ENCODE data around the gene ARL4A. TPM values are rescaled to one million over a fixed set of nuclear protein-coding genes. Genes with fewer than 3 reads are reported as not detected.
A peak's percentile ranks its signal among the peaks of the same experiment; 100 is the strongest.

Gene ARL4A
- total and polyA plus RNA-seq, 9 donors: 4.6 to 32.2 (median 10.4) TPM

GRCh38 chr7:12716722-12717121, 29.3 kb downstream of the ARL4A start:
- no peak overlapping the region for H3K27ac ChIP-seq

GRCh38 chr7:12719141-12719919, 31.9 kb downstream of the ARL4A start:
- DNase-seq: peak in 1 of 5 donors; percentile 36
- no peak for TF ChIP-seq EP300 (IDR thresholded peaks at IDR 0.05)
- TF ChIP-seq CTCF (IDR thresholded peaks at IDR 0.05): no peak
- TF ChIP-seq POLR2A (IDR thresholded peaks at IDR 0.05): no peak
- Histone ChIP-seq H3K4me3 (no peak overlapping the region), H3K4me1 (ENCODE audit: insufficient read depth) (peaks cover 6% of the 10 kb centered on the region), H3K27ac (no peak overlapping the region), H3K36me3 (no peaks in the 10 kb centered on the region), H3K27me3 (no peaks in the 10 kb centered on the region), H3K9me3 (no peaks in the 10 kb centered on the region)
- WGBS, 3 donors: 20 to 40% (median 28%) methylated on average over 5 of the region's 5 CpGs
- intact Hi-C loops (cut with DNase I): no loop called here

More at GRCh38 chr7:12716722-12717121, 29.3 kb downstream of the ARL4A start:
- no peak overlapping the region for H3K4me3 ChIP-seq
- H3K27me3 ChIP-seq: no peaks in the 10 kb centered on the region
- no peaks in the 10 kb centered on the region for H3K9me3 ChIP-seq
- peaks cover 6% of the 10 kb centered on the region for H3K4me1 ChIP-seq (ENCODE audit: insufficient read depth)
- no peak for DNase-seq
- TF ChIP-seq CTCF (IDR thresholded peaks at IDR 0.05) (no peak), EP300 (IDR thresholded peaks at IDR 0.05) (no peak), POLR2A (IDR thresholded peaks at IDR 0.05) (no peak)
- no peaks in the 10 kb centered on the region for H3K36me3 ChIP-seq
- WGBS, 3 donors: 76 to 84% (median 83%) methylated on average over 3 of the region's 3 CpGs
- intact Hi-C loops (cut with DNase I): no loop called here

GRCh38 chr7:12719981-12720865, 32.8 kb downstream of the ARL4A start:
- Histone ChIP-seq H3K4me1 (ENCODE audit: insufficient read depth) (peaks cover 6% of the 10 kb centered on the region), H3K36me3 (no peaks in the 10 kb centered on the region), H3K27me3 (no peaks in the 10 kb centered on the region), H3K9me3 (no peaks in the 10 kb centered on the region), H3K27ac (no peak overlapping the region), H3K4me3 (no peak overlapping the region)
- peak in 1 of 5 donors; percentile 45 for DNase-seq
- intact Hi-C loops (cut with DNase I): no loop called here
- TF ChIP-seq EP300 (IDR thresholded peaks at IDR 0.05) (no peak), CTCF (IDR thresholded peaks at IDR 0.05) (no peak), POLR2A (IDR thresholded peaks at IDR 0.05) (no peak)
- WGBS, 3 donors: 77 to 82% (median 79%) methylated on average over 17 of the region's 17 CpGs

DNA sequence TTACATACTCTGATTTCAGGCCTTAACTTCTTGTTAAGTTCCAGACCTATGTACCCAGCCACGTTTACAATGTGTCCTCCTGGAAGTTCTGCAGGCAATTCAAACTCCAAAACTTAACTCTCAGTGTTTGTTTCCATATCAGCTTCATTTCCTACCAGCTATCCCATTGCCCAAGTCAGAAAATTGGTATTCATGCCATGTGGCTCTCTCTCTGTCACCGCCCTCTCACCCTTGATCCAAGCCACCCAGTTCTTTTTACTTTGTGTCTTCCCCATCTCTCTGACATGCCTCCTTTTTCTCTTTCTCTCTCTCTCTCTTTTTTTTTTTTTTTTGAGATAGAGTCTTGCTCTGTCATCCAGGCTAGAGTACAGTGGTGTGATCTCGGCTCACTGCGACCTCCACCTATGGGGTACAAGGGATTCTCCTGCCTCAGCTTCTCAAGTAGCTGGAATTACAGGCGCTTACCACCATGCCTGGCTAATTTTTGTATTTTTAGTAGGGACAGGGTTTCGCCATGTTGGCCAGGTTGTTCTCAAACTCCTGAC, 33.9 kb downstream of the ARL4A start:
- TF ChIP-seq POLR2A (IDR thresholded peaks at IDR 0.05): no peak
- Histone ChIP-seq H3K9me3 (no peaks in the 10 kb centered on the region), H3K36me3 (no peaks in the 10 kb centered on the region), H3K27ac (no peak overlapping the region), H3K4me3 (no peak overlapping the region), H3K27me3 (no peaks in the 10 kb centered on the region), H3K4me1 (ENCODE audit: insufficient read depth) (peaks cover 2% of the 10 kb centered on the region)
- DNase-seq: no peak
- 92 to 95% (median 94%) methylated on average over 6 of the region's 6 CpGs for WGBS, 3 donors
- intact Hi-C loops (cut with DNase I): no loop called here
